GM21423 (cell line): Measurements from ENCODE around the gene DRAM1.
"Not testable (repeated sequence)": the region's sequence is repeated elsewhere in the genome, so short reads cannot be mapped to it uniquely, and the experiment has no call there.

Experiments
- ATAC-seq: cut with Tn5 transposase; IDR thresholded peaks from one replicate; pipeline ENCODE4 v1.9.1; 2021; ENCODE audit warnings: mild to moderate bottlenecking, moderate library complexity; ENCODE audit not compliant: unreplicated experiment

The DRAM1 gene

DNA sequence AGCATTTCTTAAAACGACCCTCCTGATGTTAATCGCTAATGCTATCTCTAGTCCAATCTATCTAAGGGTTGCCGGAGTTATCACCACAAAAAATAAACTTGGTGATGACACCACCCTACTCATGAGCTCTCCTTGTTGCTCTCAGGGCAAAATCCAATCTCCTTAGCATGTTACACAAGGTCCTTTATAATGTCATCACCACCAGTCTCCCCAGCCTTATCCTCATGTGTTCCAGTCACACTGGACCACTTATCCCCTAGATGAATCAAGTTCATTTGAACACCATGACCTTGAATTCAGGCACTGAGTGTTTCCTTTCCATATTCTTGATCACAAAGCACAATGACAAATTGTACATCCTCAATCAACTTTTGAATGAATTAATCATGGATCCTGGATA lies 19.0 kb upstream of the DRAM1 start:
- ATAC-seq: no peak

DNA sequence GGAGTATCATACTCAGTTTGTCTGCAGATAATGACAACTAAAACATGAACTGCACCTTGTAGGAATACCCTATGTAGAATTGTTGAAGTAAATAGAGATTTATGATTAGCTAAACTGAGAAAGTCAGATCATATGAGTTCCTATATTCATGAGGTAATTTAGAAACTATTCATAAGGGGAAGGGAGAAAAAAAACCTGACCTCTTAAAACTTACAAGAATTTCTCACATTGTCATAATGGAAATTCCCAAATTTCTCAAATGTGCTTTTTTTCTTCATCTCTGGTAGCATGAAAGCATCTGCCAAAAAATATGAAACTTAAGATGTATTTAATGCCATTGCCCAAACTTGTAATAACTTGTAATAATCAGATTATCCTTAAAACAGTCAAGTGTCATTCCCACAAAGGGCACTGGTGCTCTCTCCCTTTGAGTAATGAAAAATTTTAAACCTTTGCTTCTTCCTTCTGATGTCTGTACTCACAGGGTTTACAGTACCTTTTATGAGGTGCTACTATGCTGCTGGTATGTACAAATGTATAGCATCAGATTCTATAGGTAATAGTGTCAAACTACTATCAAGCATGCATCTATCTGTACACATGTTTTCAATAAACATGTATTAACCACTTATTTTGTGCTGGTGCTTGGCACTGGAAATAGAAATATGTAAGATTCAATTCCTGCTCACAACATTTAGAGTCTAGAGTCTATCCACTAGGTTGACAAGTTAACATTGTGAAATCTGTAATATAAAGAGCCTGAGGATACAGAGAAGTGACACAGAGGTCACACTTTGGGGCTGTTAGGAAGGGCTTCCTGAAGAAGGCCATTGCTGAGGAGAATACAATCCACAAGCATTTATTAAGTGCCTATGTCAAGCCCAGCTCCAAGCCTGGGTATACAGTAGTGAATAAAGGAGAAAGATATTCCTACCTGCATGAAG lies 17.4 kb upstream of the DRAM1 start:
- peak; percentile 29 for ATAC-seq

DNA sequence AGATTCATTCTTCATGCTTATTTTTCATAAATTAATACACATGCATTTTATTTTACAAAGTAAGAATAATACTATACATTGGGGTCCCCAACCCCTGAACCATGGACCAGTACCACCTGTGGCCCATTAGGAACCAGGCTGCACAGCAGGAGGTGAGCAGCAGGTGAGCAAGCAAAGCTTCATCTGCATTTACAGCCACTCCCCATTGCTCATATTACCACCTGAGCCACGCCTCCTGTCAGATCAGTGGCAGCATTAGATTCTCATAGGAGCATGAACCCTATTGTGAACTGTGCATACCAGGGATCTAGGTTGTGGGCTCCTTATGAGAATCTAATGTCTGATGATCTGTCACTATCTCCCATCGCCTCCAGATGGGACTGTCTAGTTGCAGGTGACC lies 15.7 kb upstream of the DRAM1 start:
- ATAC-seq: not testable (repeated sequence)

DNA sequence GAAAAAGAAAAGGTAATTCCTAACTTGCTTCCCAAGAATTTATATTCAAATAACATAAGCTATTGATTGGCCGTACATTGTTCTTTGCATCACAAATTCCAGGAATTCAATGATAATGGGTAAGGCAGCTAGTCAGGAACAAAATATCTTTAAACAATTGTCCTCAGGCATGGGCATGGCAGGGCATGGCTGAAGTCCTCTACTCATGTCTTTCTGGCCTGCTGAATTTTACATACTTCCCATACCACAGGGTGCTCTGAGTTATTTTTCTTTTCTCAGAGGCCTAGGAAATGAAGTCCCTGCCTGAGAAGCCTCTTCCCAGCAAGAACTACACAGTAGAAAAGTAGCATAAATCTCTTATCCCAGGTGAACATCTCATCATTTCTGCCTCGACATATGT lies 15.1 kb upstream of the DRAM1 start:
- no peak for ATAC-seq

DNA sequence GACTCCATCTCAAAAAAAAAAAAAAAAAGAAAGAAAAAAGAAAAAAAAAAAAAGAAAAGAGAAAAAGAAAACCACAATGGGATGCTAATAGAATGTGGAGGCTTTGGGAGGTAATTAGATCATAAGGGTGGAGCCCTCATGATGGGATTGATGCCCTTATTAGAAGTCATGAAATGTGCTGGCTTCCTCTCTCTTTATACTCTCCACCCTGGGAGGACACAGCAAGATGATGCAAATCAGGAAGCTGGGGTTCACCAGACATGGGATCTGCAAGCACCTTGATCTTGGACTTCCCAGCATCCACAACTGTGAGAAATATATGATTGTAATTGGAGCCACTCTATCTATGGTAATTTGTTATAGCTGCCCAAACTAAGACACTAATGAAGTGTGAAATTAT lies 13.4 kb upstream of the DRAM1 start:
- ATAC-seq: no peak

DNA sequence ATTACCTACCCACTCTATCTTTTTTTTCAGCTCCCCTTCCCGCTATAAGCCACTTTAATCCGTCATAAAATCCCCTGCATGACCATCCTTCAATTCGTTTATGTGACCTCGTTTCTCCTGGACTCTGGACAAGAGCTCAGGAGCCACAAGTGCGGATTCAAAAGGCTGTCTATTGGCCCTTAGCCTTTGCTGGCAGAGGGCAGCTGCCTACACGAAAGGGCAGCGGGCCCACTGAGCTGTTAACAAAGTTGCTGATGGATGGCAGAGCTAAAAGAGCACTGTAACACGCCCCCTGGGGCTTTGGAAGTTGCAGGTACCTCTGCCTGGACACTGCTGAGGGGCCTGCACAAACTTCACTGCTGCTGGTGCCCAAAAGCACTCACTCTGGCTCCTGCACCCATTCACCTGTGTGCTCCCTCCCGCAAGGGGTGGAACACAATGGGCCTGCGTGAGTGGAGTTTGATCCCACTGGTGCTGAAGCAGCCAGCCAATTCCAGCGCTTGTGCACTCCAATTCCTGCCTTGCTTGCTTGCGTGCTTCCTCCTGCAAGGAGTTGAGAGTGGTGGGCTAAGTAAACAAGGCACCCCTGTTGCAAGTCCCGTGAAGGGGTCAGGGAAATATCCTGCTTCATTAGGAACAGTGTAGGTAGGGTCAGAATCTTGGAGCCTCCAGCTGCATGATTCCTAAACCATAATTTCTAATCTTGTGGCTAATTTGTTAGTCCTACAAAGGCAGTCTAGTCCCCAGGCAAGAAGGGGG lies 10.6 kb upstream of the DRAM1 start:
- ATAC-seq: no peak

DNA sequence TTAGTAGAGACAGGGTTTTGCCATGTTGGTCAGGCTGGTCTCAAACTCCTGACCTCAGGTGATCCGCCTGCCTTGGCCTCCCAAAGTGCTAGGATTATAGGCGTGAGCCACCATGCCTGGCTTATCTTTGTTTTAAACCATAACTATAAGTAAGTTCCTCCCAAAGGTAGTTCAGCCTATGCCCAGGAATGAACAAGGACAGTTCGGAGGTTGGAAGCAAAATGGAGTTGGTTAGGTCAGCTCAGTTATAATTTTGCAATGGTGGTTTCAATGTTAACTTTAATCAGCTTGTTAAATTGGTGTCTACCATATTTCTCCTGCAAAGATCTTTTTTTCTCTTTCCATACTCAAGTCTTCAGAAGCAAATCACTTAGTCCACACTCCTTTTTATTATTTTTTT lies 9.8 kb upstream of the DRAM1 start:
- ATAC-seq: not testable (repeated sequence)

DNA sequence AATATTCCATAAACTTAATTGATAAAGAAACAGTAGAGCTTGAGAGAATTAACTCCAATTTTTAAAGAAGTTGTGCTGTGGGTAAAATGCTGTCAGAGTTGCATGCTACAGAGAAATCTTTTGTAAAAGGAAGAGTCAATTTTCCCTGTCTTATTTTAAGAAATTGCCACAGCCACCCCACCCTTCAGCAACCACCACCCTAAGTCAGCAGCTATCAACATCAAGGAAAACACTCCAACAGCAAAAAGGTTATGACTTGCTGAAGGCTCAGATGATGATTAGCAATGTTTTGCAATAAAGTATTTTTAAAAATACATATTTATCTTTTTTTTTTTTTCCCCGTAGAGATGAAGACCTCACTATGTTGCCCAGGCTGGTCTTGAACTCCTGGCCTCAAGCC lies 6.5 kb upstream of the DRAM1 start:
- ATAC-seq: no peak

DNA sequence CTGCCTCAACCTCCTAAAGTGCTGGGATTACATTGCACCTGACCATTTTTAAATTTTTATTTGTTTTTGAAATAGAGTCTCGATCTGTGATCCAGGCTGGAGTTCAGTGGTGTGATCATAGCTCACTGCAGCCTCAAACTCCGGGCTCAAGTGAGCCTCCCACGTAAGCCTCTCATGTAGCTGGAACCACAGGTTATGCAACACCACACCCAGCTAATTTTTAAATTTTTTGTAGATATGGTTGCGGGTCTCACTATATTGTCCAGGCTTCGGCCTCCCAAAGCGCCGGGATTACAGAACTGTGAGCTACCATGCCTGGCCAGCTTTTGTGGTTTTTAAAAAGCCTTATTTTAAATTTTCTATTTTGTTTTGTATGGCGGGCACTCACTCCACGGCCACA lies 2.2 kb upstream of the DRAM1 start:
- no peak for ATAC-seq

DNA sequence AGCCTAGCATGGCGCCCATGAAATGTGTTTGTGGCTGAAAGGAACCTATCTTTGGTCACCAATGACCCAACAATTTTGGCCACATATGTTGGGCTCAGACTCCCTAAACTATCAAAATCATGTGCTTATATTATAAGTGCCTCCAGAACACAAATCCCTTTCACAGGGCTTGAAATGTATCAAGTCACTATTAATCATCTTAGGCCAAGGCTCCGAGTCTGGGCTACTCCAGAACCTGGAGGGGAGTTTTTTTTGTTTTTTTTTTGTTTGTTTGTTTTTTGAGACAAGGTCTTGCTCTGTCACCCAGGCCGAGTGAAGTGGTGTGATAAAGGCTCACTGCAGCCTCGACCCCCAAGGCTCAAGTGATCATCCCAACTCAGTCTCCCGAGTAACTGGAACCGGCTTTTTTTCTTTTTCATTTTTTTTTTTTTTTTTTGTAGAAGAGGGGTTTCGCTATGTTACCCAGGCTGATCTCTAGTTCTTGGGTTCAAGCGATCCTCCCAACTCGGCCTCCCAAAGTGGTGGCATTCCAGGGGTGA lies 989 bp upstream of the DRAM1 start:
- ATAC-seq: no peak

DNA sequence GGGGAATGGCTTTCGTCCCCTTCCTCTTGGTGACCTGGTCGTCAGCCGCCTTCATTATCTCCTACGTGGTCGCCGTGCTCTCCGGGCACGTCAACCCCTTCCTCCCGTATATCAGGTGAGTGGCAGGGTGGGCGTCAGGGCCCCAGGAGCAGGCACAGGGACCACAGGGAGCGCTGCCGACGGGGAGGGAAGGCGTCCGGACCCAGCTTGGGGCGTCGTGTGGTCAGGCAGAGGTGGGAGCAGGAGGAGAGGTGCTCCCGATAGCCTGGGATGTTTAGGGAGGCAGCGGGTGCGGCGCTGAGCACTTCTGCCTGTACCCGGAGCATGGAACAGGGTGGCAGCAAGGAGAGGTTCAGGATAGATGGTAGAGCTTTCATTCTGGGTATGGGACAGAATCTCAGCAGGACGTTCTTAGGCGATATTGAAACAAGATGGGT lies 444 bp downstream of the DRAM1 start:
- ATAC-seq: peak; percentile 10

DNA sequence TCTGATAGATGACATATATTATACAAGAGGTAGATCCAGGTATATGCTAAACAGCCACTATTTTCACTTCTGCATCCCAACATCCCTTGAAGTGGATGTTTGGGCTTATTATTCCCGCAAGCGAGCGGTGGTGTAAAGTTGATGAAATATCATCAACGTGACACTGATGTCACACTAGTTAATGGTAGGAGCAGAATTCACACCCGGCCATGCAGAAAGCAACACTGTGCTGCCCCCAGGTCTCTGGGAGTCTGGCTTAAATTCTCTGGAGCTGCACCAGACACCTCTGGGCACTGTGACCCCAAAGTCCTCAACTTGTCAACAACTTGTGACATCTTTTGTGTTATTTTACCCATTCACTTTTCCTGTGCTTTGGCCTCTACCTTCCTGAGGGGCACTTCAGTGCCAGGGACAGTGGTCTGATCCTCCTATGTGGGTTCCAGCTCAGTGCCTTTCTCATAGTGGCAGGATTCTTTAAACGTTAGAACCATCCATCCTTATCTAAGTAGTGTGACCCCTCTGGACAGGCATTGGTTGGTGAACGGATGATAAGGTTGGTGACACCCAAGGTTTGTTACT lies 952 bp downstream of the DRAM1 start:
- ATAC-seq: peak; percentile 18

DNA sequence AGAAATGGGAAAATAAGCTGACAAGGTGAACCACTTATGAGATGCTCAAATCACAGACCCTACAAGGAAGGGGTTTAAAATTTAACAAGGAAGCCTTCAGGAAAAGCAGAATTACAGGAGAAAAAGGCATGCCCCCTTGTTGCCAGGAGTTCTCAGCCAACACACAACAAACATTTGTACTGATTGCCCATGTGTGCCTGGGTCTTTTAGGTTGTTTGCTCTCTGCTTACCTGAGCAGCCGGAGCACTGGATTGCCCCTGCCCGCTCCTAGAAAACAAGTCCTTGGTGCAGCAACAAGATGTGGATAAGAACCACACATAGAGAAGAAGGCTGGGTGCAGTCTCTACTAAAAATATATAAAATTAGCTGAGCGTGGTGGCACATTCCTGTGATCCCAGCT lies 3.4 kb downstream of the DRAM1 start:
- ATAC-seq: no peak

DNA sequence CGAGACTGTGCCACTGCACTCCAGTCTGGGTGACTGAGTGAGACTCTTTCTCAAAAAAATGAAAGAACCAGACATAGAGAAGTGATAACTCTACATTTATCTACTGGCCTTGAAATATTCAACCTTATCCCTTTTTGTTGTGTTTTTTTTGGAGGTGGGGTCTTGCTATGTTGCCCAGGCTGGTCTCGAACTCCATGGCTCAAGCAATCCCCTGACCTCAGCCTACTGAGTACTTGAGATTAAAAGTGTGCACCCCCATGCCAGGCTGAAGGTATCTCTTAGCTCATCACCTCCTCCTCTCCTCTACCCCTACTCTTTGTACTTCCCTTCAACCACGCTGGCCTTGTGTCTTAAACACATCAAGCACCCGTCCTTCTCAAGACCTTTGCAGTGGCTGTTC lies 3.8 kb downstream of the DRAM1 start:
- ATAC-seq: no peak

DNA sequence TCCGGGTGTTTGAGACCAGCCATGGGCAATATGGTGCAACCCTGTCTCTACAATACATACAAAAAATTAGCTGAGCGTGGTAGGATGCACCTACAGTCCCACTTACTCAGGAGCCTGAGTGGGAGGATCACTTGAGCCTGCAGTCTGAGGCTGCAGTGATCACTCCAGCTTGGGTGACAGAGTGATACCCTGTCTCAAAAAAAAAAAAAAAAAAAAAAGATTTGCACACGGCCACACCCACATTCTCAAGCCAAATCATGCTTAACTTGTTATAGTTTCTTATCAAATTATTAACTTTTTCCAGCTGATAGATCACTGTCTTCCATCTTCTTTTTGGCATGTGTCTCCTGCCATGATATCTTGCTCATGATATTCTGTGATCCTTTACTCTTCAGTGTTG lies 6.8 kb downstream of the DRAM1 start:
- ATAC-seq: no peak

DNA sequence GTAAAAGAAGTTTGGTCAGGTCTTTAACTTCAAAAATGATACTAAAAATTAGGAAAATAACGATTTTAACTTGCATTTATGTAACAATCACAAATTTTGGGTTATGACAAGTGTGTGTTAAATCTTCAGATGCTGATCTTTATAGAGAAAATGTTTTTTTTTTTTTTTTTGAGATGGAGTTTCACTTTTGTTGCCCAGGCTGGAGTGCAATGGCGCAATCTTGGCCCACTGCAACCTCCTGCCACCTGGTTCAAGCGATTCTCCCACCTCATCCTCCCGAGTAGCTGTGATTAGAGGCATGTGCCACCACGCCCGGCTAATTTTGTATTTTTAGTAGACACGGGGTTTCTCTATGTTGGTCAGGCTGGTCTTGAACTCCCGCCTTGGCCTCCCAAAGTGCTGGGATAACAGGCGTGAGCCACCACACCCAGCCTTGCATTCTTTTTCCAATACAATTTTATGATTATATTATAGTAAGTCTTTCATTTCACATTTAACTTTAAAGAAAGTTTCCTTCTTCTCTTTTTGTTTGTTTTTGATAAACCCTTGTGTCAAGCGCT lies 7.5 kb downstream of the DRAM1 start:
- ATAC-seq: not testable (repeated sequence)

DNA sequence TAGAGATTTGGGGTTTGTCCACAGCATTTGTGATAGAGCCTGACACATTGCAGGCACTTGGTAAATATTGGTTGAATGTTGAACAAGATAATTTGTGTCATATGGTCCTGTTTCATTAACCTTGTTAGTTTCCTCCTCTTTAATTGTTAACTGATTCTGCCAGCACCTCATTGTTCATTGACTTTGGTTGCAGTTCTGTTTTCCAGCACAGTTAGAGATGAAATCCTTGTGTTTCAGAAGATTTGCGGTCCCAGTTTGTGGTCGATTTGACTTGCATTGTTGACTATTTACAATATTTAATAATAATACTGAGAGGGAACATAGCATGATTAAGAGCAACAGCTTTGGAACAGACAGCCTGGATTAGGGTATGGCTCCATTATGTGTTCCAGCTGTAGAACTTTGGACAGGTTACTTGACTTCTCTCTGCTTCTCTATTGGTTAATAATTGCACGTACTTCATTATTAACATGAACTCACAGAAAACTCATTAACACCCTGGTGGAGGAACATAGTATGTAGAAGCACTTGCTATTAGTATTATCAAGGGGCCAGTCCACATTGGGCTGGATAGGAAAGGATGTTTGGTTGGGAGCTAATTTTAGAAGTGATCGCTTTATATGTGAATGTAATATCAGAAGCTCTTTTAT lies 8.7 kb downstream of the DRAM1 start:
- peak; percentile 63 for ATAC-seq

DNA sequence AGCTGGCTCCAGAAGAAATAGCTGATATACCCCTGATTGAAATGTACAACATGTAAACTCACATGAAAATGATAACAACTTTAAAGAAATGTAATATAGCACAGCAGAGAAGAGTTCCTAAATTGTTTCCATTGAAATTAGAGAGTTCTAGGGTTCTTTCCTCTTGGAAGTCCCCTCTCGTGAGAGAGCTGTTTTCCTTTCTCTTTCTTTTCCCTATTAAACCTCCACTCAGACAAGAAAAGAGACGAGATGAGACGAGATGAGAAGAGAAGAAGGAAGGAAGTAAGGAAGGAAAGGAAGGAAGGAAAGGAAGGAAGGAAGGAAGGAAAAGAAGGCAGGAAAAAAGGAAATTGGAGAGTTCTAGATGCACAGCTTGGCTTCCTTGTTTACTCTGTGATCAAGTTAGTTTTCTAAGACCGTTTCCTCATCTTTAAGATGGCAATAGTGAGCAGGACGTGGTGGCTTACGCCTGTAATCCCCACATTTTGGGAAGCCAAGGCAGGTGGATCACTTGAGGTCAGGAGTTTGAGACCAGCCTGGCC lies 11.9 kb downstream of the DRAM1 start:
- ATAC-seq: no peak

DNA sequence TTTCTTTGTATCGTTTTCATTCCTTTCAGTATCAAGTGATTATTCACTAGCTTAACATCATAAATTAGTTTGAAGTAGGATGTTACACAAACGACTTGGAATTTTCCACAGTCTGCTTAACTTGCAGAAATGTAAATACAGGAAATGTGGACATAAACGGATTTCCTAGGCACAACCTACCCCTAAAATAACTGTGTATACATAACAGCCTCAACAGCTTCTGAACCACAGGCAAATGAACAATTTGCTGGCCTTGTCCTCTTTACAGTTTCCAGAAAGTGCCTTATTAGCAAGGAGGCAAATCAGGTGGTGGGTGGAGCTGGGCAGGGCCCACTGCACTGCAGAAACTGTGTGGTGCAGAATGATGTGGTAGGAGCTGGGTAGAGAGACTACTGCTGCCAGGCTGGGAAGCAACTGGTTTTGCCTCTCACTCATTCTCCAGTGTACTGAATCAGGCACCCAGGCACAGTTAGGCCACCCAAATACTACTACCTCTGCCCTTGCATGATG lies 14.1 kb downstream of the DRAM1 start:
- ATAC-seq: peak; percentile 97

DNA sequence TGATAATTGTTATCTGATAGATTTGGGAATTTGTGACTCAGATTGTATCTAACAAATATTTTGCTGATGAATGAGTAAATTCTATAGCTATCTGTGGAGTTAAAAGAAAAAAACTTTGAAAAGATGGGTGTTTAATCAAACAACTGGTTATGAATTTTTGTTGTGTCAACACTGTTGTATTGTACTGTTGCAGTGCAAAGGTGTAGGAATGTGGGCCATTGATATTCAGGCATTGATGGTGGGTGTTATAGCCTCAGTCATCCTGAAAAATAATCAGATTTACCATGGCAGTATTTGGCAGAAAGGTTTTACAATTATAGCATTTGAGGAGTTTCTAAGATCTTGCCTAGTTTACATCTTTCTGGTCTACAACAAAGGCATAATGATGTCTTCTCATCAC lies 15.4 kb downstream of the DRAM1 start:
- no peak for ATAC-seq
